ENCODE measurements around the gene TRMT2A. TPM values are rescaled to one million over a fixed set of nuclear protein-coding genes. Genes with fewer than 3 reads are reported as not detected.

The TRMT2A gene
- total RNA-seq, 1 experiment from 2014 or later: 54.8 TPM

Small RNAs within 50 kb of the gene (small RNA-seq; reads per million reads assigned to genes)
- gene MIR6816: not detected
- not detected for gene RF00017
- gene RF00599: not detected

Other genes with a start within 250 kb of the TRMT2A start
- gene COMT, start 175.5 kb downstream of the TRMT2A start, total RNA-seq (2014; rRNA removed; shearing (Covaris generic); ENCODE audit: low replicate concordance): 72.0 and 181 TPM in 2 replicates
- gene TXNRD2, start 175.4 kb downstream of the TRMT2A start, total RNA-seq (2014; rRNA removed; shearing (Covaris generic); ENCODE audit: low replicate concordance): 7.0 and 20.7 TPM in 2 replicates
- gene ARVCF, start 100.4 kb downstream of the TRMT2A start, total RNA-seq (2014; rRNA removed; shearing (Covaris generic); ENCODE audit: low replicate concordance): 4.3 and 13.7 TPM in 2 replicates
- gene TANGO2, start 96.1 kb downstream of the TRMT2A start, total RNA-seq (2014; rRNA removed; shearing (Covaris generic); ENCODE audit: low replicate concordance): 36.8 and 39.0 TPM in 2 replicates
- gene DGCR8, start 37.0 kb downstream of the TRMT2A start, total RNA-seq (2014; rRNA removed; shearing (Covaris generic); ENCODE audit: low replicate concordance): 16.4 and 26.6 TPM in 2 replicates
- gene RANBP1, start 1.1 kb downstream of the TRMT2A start, total RNA-seq (2014; rRNA removed; shearing (Covaris generic); ENCODE audit: low replicate concordance): 133 and 205 TPM in 2 replicates
- gene ZDHHC8, start 14.6 kb upstream of the TRMT2A start, total RNA-seq (2014; rRNA removed; shearing (Covaris generic); ENCODE audit: low replicate concordance): 8.9 and 11.5 TPM in 2 replicates
- not detected in 2 replicates for gene CCDC188, start 33.8 kb upstream of the TRMT2A start, total RNA-seq (2014; rRNA removed; shearing (Covaris generic); ENCODE audit: low replicate concordance)
- 0.29 and 0.30 TPM in 2 replicates for gene RTN4R, start 151.1 kb upstream of the TRMT2A start, total RNA-seq (2014; rRNA removed; shearing (Covaris generic); ENCODE audit: low replicate concordance)
- 32.7 and 64.7 TPM in 2 replicates for gene DGCR6L, start 202.8 kb upstream of the TRMT2A start, total RNA-seq (2014; rRNA removed; shearing (Covaris generic); ENCODE audit: low replicate concordance)